ENCODE results near the gene GPR146. TPM values are rescaled to one million over a fixed set of nuclear protein-coding genes. Genes with fewer than 3 reads are reported as not detected.

GPR146 gene
- total and polyA plus RNA-seq, 7 donors = 5.0 to 14.0 (median 9.4) TPM

DNA sequence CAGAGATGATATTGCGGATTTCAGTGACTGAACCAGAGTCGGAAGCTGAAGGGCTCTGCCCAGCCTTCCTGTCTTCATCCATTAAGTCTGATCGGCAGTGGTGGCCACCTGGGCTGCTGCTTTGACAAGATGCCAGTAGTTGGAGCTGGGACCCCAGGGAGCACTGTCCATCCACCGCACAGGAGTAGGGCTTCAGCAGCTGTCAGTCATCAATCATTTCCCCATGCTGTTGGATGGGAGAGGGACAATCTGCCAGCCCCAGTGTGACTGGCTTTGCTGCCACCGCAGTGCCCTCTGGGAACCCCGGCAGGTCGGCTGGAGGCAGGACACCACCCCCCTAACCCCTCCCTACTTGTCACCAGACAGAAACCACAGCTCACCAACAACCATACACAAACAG lies 23.0 kb upstream of the GPR146 start:
- TF ChIP-seq, protein P1, sequence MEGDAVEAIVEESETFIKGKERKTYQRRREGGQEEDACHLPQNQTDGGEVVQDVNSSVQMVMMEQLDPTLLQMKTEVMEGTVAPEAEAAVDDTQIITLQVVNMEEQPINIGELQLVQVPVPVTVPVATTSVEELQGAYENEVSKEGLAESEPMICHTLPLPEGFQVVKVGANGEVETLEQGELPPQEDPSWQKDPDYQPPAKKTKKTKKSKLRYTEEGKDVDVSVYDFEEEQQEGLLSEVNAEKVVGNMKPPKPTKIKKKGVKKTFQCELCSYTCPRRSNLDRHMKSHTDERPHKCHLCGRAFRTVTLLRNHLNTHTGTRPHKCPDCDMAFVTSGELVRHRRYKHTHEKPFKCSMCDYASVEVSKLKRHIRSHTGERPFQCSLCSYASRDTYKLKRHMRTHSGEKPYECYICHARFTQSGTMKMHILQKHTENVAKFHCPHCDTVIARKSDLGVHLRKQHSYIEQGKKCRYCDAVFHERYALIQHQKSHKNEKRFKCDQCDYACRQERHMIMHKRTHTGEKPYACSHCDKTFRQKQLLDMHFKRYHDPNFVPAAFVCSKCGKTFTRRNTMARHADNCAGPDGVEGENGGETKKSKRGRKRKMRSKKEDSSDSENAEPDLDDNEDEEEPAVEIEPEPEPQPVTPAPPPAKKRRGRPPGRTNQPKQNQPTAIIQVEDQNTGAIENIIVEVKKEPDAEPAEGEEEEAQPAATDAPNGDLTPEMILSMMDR (IDR thresholded peaks at IDR 0.05) = no peak
- Histone ChIP-seq H3K4me1 (peaks cover 26% of the 10 kb centered on the region), H3K9me3 (no peaks in the 10 kb centered on the region), H3K36me3 (ENCODE audit: insufficient read depth in 1 of 2, low read depth in 1 of 2) (no peaks in the 10 kb centered on the region), H3K4me3 (no peak overlapping the region), H3K27me3 (ENCODE audit: insufficient read depth in 3 of 3, low read length in 2 of 3) (no peaks in the 10 kb centered on the region), H3K27ac (no peak overlapping the region)
- WGBS, 3 donors = 51 to 64% (median 55%) methylated on average over 7 of the region's 7 CpGs
- intact Hi-C loops (cut with DNase I) = no loop called here
- ATAC-seq (peak; percentile 34 to 58 (median 50)), DNase-seq (peak; percentile 6 to 54)

DNA sequence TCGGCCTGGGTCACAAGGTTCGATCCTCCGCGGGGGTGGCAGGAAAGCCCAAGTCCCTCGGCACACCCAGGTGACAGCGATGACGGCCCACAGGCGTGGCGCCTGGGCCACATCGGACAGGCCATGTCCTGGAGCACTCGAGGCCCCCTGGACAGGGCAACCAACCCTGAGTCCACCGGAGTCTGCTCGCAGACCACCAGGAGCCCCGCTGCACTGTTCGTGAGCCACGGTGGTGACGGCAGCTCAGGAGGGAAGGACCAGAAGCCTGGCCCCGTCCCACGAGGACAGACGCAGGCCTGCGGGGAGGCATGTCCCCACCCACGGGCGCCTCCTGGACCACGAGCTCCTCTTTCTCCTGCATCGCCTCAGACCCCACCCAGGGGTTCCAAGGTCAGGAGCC lies 22.4 kb upstream of the GPR146 start:
- 91 to 94% (median 93%) methylated on average over 25 of the region's 25 CpGs for WGBS, 3 donors
- Histone ChIP-seq H3K4me1 (peaks cover 26% of the 10 kb centered on the region), H3K9me3 (no peaks in the 10 kb centered on the region), H3K27me3 (ENCODE audit: insufficient read depth in 3 of 3, low read length in 2 of 3) (no peaks in the 10 kb centered on the region), H3K36me3 (ENCODE audit: insufficient read depth in 1 of 2, low read depth in 1 of 2) (no peaks in the 10 kb centered on the region), H3K27ac (no peak overlapping the region), H3K4me3 (no peak overlapping the region)
- ATAC-seq (no peak), DNase-seq (peak; percentile 2 to 48)
- intact Hi-C loops (cut with DNase I) = no loop called here
- TF ChIP-seq, protein P1 (IDR thresholded peaks at IDR 0.05) = no peak

DNA sequence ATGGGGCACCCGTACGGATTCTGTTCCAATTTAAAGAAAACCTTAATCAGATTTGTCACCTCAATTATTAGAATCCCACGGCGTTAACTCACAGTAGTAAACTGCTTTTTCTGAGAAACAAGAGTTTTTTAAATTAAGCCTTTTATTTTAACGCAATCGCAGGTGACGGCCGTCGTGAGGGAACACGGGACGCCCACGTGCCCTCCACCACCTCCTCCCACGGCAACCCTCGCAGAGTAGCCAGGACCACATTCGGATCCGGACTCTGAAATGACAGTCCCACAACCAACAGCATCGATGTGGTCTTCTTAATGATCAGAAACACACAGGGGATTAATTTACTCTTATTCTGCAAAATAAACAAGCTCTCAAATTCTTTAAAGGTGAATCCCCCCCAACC lies 22.0 kb upstream of the GPR146 start:
- no peaks in the 10 kb centered on the region for H3K36me3 ChIP-seq (ENCODE audit: insufficient read depth in 1 of 2, low read depth in 1 of 2)
- intact Hi-C loops (cut with DNase I) = no loop called here
- H3K4me1 ChIP-seq = peaks cover 30% of the 10 kb centered on the region
- no peak overlapping the region for H3K4me3 ChIP-seq
- ATAC-seq (no peak), DNase-seq (peak in 1 of 2 donors; percentile 12)
- H3K9me3 ChIP-seq = no peaks in the 10 kb centered on the region
- TF ChIP-seq, protein P1 (IDR thresholded peaks at IDR 0.05) = no peak
- 95 to 96% (median 96%) methylated on average over 17 of the region's 17 CpGs for WGBS, 3 donors
- H3K27me3 ChIP-seq (ENCODE audit: insufficient read depth in 3 of 3, low read length in 2 of 3) = no peaks in the 10 kb centered on the region
- no peak overlapping the region for H3K27ac ChIP-seq

DNA sequence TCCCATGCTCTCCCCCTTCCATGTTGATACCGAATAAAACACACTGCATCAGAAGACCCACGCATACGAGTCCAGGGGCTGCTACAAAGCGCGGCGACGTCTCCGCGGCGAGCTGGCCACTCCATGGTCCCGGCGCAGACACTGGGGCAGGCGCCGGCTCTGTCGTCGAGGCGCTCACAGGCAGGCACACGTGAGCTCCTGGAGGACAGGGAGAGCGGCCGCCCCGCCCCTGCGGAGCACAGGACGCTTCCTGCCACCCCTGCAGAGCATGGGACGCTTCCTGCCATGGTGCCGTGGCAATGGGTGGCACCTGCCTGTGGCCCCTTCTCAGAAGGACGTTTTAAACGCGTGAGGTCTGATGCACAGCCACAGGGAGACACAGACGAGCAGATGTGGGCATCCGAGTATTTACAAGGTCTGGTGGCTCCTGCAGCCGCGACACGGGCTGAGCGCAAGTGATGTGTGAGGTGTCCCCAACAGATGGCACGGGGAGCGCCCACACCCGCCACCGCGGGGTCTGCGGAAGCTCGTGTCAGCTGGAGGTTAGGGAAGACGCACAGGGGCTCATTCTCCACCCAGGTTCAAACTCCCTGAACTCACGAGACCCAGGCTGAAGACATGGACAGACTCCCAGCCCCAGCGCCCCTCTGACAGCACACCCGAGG lies 21.4 kb upstream of the GPR146 start:
- Histone ChIP-seq H3K4me3 (no peak overlapping the region), H3K27ac (no peak overlapping the region), H3K36me3 (ENCODE audit: insufficient read depth in 1 of 2, low read depth in 1 of 2) (no peaks in the 10 kb centered on the region), H3K4me1 (peaks cover 34% of the 10 kb centered on the region), H3K27me3 (ENCODE audit: insufficient read depth in 3 of 3, low read length in 2 of 3) (no peaks in the 10 kb centered on the region), H3K9me3 (no peaks in the 10 kb centered on the region)
- TF ChIP-seq, protein P1 (IDR thresholded peaks at IDR 0.05) = no peak
- ATAC-seq = no peak
- intact Hi-C loops (cut with DNase I) = no loop called here
- DNase-seq = peak in 1 of 2 donors; percentile 43
- 93 to 95% (median 93%) methylated on average over 45 of the region's 45 CpGs for WGBS, 3 donors

All from psoas muscle (tissue), 8 donors.